ENCODE measurements around the gene CTNNA2. TPM values are rescaled to one million over a fixed set of nuclear protein-coding genes. Genes with fewer than 3 reads are reported as not detected.

The CTNNA2 gene
- total RNA-seq, 1 donor from 2014 or later = not detected

- intact Hi-C loops (cut with DNase I) = no loop called here
- ATAC-seq (no peak), DNase-seq (no peak)
- no peaks in the 10 kb centered on the region for H3K4me1 ChIP-seq
- H3K9me3 ChIP-seq = no peaks in the 10 kb centered on the region
- TF ChIP-seq CTCF (IDR thresholded peaks at IDR 0.05) = no peak
- no peaks in the 10 kb centered on the region for H3K36me3 ChIP-seq
- no peak overlapping the region for H3K4me3 ChIP-seq
- no peak overlapping the region for H3K27ac ChIP-seq
- H3K27me3 ChIP-seq = no peaks in the 10 kb centered on the region
Observed at GRCh38 chr2:79980816-79981215, 468.0 kb downstream of the CTNNA2 start.

GRCh38 chr2:79981316-79981715 is 468.5 kb downstream of the CTNNA2 start:
- H3K9me3 ChIP-seq = no peaks in the 10 kb centered on the region
- H3K27ac ChIP-seq = no peak overlapping the region
- H3K36me3 ChIP-seq = no peaks in the 10 kb centered on the region
- ATAC-seq (no peak), DNase-seq (no peak)
- H3K27me3 ChIP-seq = no peaks in the 10 kb centered on the region
- H3K4me3 ChIP-seq = no peak overlapping the region
- TF ChIP-seq CTCF (IDR thresholded peaks at IDR 0.05) = no peak
- H3K4me1 ChIP-seq = no peaks in the 10 kb centered on the region
- intact Hi-C loops (cut with DNase I) = no loop called here

DNA sequence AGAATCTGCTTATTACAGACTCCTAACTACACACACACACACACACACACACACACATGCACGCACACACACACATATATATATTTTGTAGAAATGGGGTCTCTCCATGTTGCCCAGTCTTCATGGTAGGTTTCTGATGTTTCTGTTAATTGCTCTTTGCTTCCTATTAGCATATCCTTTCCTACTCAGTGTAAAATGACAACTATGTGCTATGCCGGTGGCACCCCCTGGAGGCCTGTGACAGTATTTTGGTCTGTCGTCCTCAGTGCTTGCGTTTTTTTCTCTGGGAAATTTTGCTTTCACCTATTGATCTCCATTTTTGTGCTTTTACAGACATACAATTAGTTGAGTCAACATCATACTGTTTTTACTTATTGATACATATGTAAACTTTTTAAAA is 469.6 kb downstream of the CTNNA2 start:
- TF ChIP-seq CTCF (IDR thresholded peaks at IDR 0.05) = peak; percentile 23
- H3K4me3 ChIP-seq = no peak overlapping the region
- ATAC-seq (peak; percentile 52), DNase-seq (peak; percentile 58)
- H3K36me3 ChIP-seq = no peaks in the 10 kb centered on the region
- no peaks in the 10 kb centered on the region for H3K4me1 ChIP-seq
- intact Hi-C loops (cut with DNase I) = no loop called here
- no peaks in the 10 kb centered on the region for H3K27me3 ChIP-seq
- no peak overlapping the region for H3K27ac ChIP-seq
- no peaks in the 10 kb centered on the region for H3K9me3 ChIP-seq

DNA sequence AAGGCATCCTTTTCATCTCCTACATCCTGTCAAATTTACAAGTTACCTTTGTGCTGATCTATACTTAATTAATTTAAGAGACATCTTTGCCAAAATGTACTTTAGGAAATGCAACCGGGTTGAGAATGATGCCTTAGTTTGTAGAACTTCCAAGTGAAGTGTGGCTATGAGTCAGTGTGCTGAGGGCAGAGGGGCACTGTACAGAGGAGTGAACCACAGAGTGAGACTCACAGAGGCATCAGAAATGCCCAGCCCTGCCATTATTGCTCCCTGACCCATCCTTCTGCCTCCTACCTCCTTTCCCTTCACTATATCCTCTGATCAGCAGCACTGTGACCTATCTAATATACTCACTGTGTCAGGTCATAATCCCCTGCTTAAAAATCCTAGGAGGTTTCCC is 471.6 kb downstream of the CTNNA2 start:
- intact Hi-C loops (cut with DNase I) = no loop called here
- Histone ChIP-seq H3K4me3 (no peak overlapping the region), H3K9me3 (no peaks in the 10 kb centered on the region), H3K36me3 (no peaks in the 10 kb centered on the region), H3K27me3 (no peaks in the 10 kb centered on the region), H3K4me1 (no peaks in the 10 kb centered on the region), H3K27ac (no peak overlapping the region)
- ATAC-seq (no peak), DNase-seq (no peak)
- no peak for TF ChIP-seq CTCF (IDR thresholded peaks at IDR 0.05)

GRCh38 chr2:79985145-79985544 is 472.3 kb downstream of the CTNNA2 start:
- H3K27me3 ChIP-seq = no peaks in the 10 kb centered on the region
- no peaks in the 10 kb centered on the region for H3K36me3 ChIP-seq
- intact Hi-C loops (cut with DNase I) = no loop called here
- no peaks in the 10 kb centered on the region for H3K4me1 ChIP-seq
- DNase-seq = no peak
- no peak for TF ChIP-seq CTCF (IDR thresholded peaks at IDR 0.05)
- ATAC-seq = peak; percentile 14
- H3K27ac ChIP-seq = no peak overlapping the region
- H3K4me3 ChIP-seq = no peak overlapping the region
- H3K9me3 ChIP-seq = no peaks in the 10 kb centered on the region

GRCh38 chr2:79985571-79985970 is 472.7 kb downstream of the CTNNA2 start:
- Histone ChIP-seq H3K36me3 (no peaks in the 10 kb centered on the region), H3K27me3 (no peaks in the 10 kb centered on the region), H3K4me3 (no peak overlapping the region), H3K4me1 (no peaks in the 10 kb centered on the region), H3K27ac (no peak overlapping the region), H3K9me3 (no peaks in the 10 kb centered on the region)
- intact Hi-C loops (cut with DNase I) = no loop called here
- no peak for DNase-seq
- no peak for TF ChIP-seq CTCF (IDR thresholded peaks at IDR 0.05)
- ATAC-seq = no peak

All from upper lobe of right lung (tissue), 1 donor.